Measurements from ENCODE around the gene TTC34. TPM values are rescaled to one million over a fixed set of nuclear protein-coding genes. Genes with fewer than 3 reads are reported as not detected.

The TTC34 gene
- total RNA-seq, 1 experiment from 2014 or later = 1.3 TPM

GRCh38 chr1:2617971-2618470, 183.5 kb downstream of the TTC34 start (continued):
- TF ChIP-seq SRF (IDR thresholded peaks at IDR 0.05; ENCODE audit: low read depth) (no peak), SP1 (IDR thresholded peaks at IDR 0.05; ENCODE audit: low read depth) (no peak), FOSL1 (IDR thresholded peaks at IDR 0.05; ENCODE audit: low read depth) (no peak)

- BruUV-seq (replicated peaks) = no TSS peak
Observed at GRCh38 chr1:2614145-2614544, 187.3 kb downstream of the TTC34 start.

More at GRCh38 chr1:2614145-2614544, 187.3 kb downstream of the TTC34 start:
- Histone ChIP-seq H3K9me2 (ENCODE audit: insufficient read depth) (no peaks in the 10 kb centered on the region), H3K9ac (ENCODE audit: low read length) (no peak overlapping the region), H3K4me3 (replicated peaks in 1 of 2; ENCODE audit: low read depth in 1 of 2, low read length in 2 of 2) (no peak overlapping the region), H3K4me1 (ENCODE audit: control insufficient read depth in 1 of 2, insufficient read depth in 2 of 2, low read length in 2 of 2) (peaks cover 11 to 16% of the 10 kb centered on the region in 2 experiments), H3K36me3 (ENCODE audit: control insufficient read depth in 1 of 2, insufficient read depth in 2 of 2, low read length in 2 of 2) (no peaks in the 10 kb centered on the region), H2AFZ (ENCODE audit: low read depth, low read length, poor library complexity, severe bottlenecking) (no peak overlapping the region), H3K27ac (ENCODE audit: low read depth, low read length) (no peak overlapping the region), H4K20me1 (ENCODE audit: insufficient read depth) (no peaks in the 10 kb centered on the region), H3K27me3 (ENCODE audit: insufficient read depth, low read length) (peaks cover 3% of the 10 kb centered on the region; the same call in 1 of the 2 replicates), H3K9me3 (ENCODE audit: control insufficient read depth in 1 of 2, insufficient read depth in 1 of 2, low read depth in 1 of 2, low read length in 2 of 2) (peaks cover 0 to 8% of the 10 kb centered on the region in 2 experiments; a peak in 2 of 4 replicates), H3K4me2 (ENCODE audit: low read length) (no peak overlapping the region), H3K79me2 (ENCODE audit: insufficient read depth, low read length) (no peaks in the 10 kb centered on the region)
- TF ChIP-seq JUND (IDR thresholded peaks at IDR 0.05) (no peak), MAX (IDR thresholded peaks at IDR 0.05) (no peak), ELF1 (IDR thresholded peaks at IDR 0.05; ENCODE audit: borderline replicate concordance, low read depth) (no peak), ZBTB33 (IDR thresholded peaks at IDR 0.05; ENCODE audit: extremely low read depth, insufficient replicate concordance, low read length) (no peak), ZFX (IDR thresholded peaks at IDR 0.05) (no peak), YY1 (IDR thresholded peaks at IDR 0.05; ENCODE audit: extremely low read depth, insufficient replicate concordance, low read depth, low read length) (no peak), EZH2 (IDR thresholded peaks at IDR 0.05) (no peak), TCF7L2 (IDR thresholded peaks at IDR 0.05; ENCODE audit: borderline replicate concordance, extremely low read depth, insufficient read depth, insufficient read length) (no peak), CEBPB (IDR thresholded peaks at IDR 0.05; ENCODE audit: low read depth) (no peak), ZNF274 (IDR thresholded peaks at IDR 0.05; ENCODE audit: low read depth, low read length) (no peak), CBX3 (IDR thresholded peaks at IDR 0.05; ENCODE audit: low read depth) (no peak), SP1 (IDR thresholded peaks at IDR 0.05; ENCODE audit: low read depth) (no peak), SIN3A (IDR thresholded peaks at IDR 0.05; ENCODE audit: low read depth) (no peak), EZH2phosphoT487 (IDR thresholded peaks at IDR 0.05; ENCODE audit: borderline replicate concordance) (no peak)
- TF ChIP-seq, protein P1, sequence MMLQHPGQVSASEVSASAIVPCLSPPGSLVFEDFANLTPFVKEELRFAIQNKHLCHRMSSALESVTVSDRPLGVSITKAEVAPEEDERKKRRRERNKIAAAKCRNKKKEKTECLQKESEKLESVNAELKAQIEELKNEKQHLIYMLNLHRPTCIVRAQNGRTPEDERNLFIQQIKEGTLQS (IDR thresholded peaks at IDR 0.05) = no peak
- POLR2A ChIA-PET = interaction anchor here (1.3 kb wide), 1 partner anchor 29 kb away, joined by 4 read pairs; no protein-coding TSS in a partner anchor
- CTCF ChIA-PET = no interaction called here
- RAD21 ChIA-PET (ENCODE audit: low non-redundant PET in 1 of 2, low total read pairs in 2 of 2, uncharacterized antibody in 2 of 2, unreplicated experiment in 2 of 2) = no interaction called here
- ATAC-seq (no peak), DNase-seq (ENCODE audit: low read depth, low spot score) (no peak)
- intact Hi-C loops (cut with micrococcal nuclease) = no loop called here
